Kidney (tissue), 14 donors: ENCODE results near the gene BABAM2. TPM values are rescaled to one million over a fixed set of nuclear protein-coding genes. Genes with fewer than 3 reads are reported as not detected.
A peak's percentile ranks its signal among the peaks of the same experiment; 100 is the strongest.

ENCODE experiments used
- DNase-seq, 5 donors: peaks; one replicate each; pipeline ENCODE4 v3.0.0-alpha.2; 2013 to 2020
- FAIRE-seq: peaks from 2 replicates; lab custom pipeline; 2012; peaks lifted over from hg19 to GRCh38; lab: Jason Lieb, UNC
- H3K27ac ChIP-seq, 2 donors: one replicate each; pipeline ENCODE4 v1.7.0; 2013; ENCODE audit warnings: low read depth in 2 of 2, low read length in 2 of 2, inconsistent platforms in 1 of 2
- H3K27me3 ChIP-seq: one replicate; pipeline ENCODE4 v1.7.1; 2013; ENCODE audit warnings: low read length, inconsistent platforms; ENCODE audit not compliant: control insufficient read depth, insufficient read depth
- H3K36me3 ChIP-seq, 3 donors: one replicate each; pipeline versions ENCODE4 v1.7.0 to v1.7.1; 2013; ENCODE audit warnings: low read length in 3 of 3, control low read depth in 1 of 3, inconsistent platforms in 1 of 3; ENCODE audit not compliant: insufficient read depth in 3 of 3, control insufficient read depth in 2 of 3
- H3K4me1 ChIP-seq, 3 donors: one replicate each; pipeline versions ENCODE4 v1.7.0 to v1.7.1; 2013; ENCODE audit warnings: low read length in 3 of 3, inconsistent platforms in 1 of 3, low read depth in 1 of 3; ENCODE audit not compliant: control insufficient read depth in 2 of 3, insufficient read depth in 2 of 3
- H3K4me3 ChIP-seq, 3 donors: one replicate each; pipeline versions ENCODE4 v1.7.0 to v1.8.1; 2013; ENCODE audit warnings: low read length in 3 of 3, control low read depth in 1 of 3, inconsistent platforms in 1 of 3
- H3K9ac ChIP-seq, 3 donors: one replicate each; pipeline versions ENCODE4 v1.7.0 to v1.7.1; 2013; ENCODE audit warnings: low read length in 3 of 3, control low read depth in 1 of 3, inconsistent platforms in 1 of 3
- H3K9me3 ChIP-seq, 3 donors: one replicate each; pipeline versions ENCODE4 v1.7.0 to v1.7.1; 2013; ENCODE audit warnings: low read length in 3 of 3, control low read depth in 1 of 3, inconsistent platforms in 1 of 3; ENCODE audit not compliant: control insufficient read depth in 2 of 3, insufficient read depth in 1 of 3
- intact Hi-C: fragments of 100-400 bp; cut with DNase I; formaldehyde crosslinking; loops from one replicate; pipeline ENCODE4 v1.11.1; 2022
- polyA plus RNA-seq: library from polyadenylated mRNA; stranded (reverse); fragments of 350-450 nt; fragmentation: Illumina TruSeq; extraction: RNeasy Lipid Tissue Mini Kit (QIAGEN cat#74804); gene quantifications from one replicate; pipeline ENCODE4 v1.2.3, GENCODE V29; 2014; ENCODE audit warnings: low read depth, low replicate concordance; ENCODE audit not compliant: insufficient read depth
- total RNA-seq: library from RNA; stranded (reverse); fragmentation: NEBNext Ultra II Directional; extraction: Animal tissue kit (Norgen Biotek cat#: 25700); gene quantifications from one replicate; pipeline ENCODE4 v1.2.1, GENCODE V29; 2021
- TF ChIP-seq, protein P1 (sequence below): IDR thresholded peaks from 3 replicates; pipeline ENCODE4 v1.5.1; 2012; ENCODE audit warnings: mild to moderate bottlenecking, moderate library complexity, borderline replicate concordance; ENCODE audit not compliant: insufficient read depth; ENCODE audit errors: extremely low read depth
- donor health status: control.
- donor health status: control.
- donor health status: control.
- donor health status: control.
- donor health status: control.
- donor health status: DM: yes; HTN: yes; CAD: no.
- donor health status: Normal renal cell carcinoma (clear cell type).

Gene BABAM2
- total and polyA plus RNA-seq, 2 donors from 2014 or later: 68.4 to 74.1 TPM

DNA sequence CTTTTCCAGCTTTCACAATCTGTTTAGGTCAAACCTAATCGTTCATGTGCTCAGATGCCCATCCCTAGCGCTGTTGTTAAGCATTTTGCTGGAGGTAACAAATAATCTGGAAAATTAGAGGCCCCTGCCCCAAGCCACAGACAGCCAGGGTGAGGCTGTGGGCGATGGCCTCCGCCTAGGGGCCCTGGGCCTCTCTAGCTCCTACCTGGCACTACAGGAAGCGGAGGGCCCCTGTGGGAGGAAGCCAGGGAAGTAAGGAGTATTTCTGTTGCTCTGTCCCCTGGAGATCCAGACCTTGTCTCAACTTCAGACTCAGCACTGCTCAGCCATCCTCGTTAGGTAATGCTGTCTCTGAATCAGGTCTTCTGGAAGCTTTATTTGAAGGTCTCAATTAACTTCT, 489.7 kb downstream of the BABAM2 start:
- H3K9me3 ChIP-seq: no peaks in the 10 kb centered on the region
- H3K9ac ChIP-seq: no peak overlapping the region
- H3K4me1 ChIP-seq: peaks cover 0 to 7% (median 0%) of the 10 kb centered on the region in 3 donors
- H3K27ac ChIP-seq: no peak overlapping the region
- H3K4me3 ChIP-seq: no peak overlapping the region
- no peaks in the 10 kb centered on the region for H3K27me3 ChIP-seq
- TF ChIP-seq, protein P1, sequence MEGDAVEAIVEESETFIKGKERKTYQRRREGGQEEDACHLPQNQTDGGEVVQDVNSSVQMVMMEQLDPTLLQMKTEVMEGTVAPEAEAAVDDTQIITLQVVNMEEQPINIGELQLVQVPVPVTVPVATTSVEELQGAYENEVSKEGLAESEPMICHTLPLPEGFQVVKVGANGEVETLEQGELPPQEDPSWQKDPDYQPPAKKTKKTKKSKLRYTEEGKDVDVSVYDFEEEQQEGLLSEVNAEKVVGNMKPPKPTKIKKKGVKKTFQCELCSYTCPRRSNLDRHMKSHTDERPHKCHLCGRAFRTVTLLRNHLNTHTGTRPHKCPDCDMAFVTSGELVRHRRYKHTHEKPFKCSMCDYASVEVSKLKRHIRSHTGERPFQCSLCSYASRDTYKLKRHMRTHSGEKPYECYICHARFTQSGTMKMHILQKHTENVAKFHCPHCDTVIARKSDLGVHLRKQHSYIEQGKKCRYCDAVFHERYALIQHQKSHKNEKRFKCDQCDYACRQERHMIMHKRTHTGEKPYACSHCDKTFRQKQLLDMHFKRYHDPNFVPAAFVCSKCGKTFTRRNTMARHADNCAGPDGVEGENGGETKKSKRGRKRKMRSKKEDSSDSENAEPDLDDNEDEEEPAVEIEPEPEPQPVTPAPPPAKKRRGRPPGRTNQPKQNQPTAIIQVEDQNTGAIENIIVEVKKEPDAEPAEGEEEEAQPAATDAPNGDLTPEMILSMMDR: no peak
- no peaks in the 10 kb centered on the region for H3K36me3 ChIP-seq
- intact Hi-C loops: no loop called here
- FAIRE-seq: no peak
- DNase-seq: no peak

DNA sequence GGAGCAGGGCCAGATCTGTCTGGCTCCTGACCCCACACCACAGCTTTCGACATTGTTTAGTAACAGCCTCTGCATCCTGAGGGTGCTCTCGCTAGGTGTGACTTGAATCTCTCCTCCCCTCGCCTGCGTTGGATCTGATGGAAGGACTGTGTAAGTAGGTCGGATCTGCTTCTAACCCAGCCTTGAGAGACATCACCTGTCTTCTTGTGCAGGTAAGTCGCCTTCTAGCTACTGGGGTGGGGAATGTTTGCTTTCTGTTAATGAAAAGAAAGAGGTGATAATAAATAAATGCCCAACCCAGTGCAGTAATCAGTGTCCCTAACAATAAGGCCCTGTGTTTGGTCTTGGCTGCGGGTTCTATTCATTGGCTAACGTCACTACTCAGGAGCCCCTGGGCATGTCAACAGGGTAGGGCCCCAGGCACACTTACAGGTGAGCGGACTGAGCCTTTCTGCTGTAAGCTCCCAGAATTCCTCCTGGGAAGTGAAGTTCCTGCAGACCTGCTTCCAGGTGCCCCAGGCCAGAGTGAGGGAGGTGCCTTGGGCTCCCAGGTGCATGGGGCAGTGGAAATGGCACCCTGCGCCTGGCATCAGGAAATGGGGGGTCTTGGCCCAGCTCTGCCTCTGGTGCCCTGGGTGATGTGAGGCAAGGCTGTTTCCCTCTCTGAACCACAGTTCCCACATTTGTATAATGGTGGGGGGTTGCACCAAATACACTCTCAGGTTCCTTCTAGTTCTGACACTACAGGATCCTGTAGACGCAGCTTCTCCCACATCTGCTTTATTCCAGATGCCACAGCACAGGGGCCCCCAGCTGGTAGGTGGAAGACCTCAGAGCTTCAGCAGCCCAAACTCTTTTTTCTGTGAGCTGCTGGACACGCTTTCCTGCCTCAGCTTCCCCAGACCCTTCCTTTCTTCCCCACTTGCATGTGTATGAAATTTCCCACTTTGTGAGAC, 491.0 kb downstream of the BABAM2 start:
- no peaks in the 10 kb centered on the region for H3K36me3 ChIP-seq
- H3K27me3 ChIP-seq: no peaks in the 10 kb centered on the region
- peaks cover 0 to 7% (median 0%) of the 10 kb centered on the region in 3 donors for H3K4me1 ChIP-seq
- no peak overlapping the region for H3K27ac ChIP-seq
- H3K9me3 ChIP-seq: no peaks in the 10 kb centered on the region
- TF ChIP-seq, protein P1: no peak
- H3K4me3 ChIP-seq: no peak overlapping the region
- DNase-seq (no peak), FAIRE-seq (no peak)
- no peak overlapping the region for H3K9ac ChIP-seq
- intact Hi-C loops: no loop called here

DNA sequence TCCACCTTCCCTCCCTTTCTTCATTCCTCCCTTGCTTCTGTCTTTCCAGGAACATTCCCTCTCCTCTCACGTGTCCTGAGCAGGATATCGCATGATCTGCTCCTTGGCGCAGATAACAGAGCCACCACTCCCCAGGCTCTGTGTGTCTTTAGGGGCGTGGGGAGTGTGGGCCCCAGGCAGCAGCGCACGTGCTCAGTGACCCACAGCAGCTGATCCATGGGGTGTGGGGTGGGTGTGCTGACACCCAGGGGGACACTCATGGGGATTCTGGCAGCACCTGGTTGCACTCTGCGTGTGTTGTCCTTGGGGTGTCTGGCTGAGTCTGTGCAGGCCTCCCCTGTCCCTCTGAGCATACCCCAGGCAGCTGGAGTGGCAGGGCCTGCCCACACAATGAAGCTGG, 492.2 kb downstream of the BABAM2 start:
- H3K4me3 ChIP-seq: no peak overlapping the region
- no peak overlapping the region for H3K9ac ChIP-seq
- H3K27me3 ChIP-seq: no peaks in the 10 kb centered on the region
- H3K9me3 ChIP-seq: no peaks in the 10 kb centered on the region
- no peaks in the 10 kb centered on the region for H3K36me3 ChIP-seq
- H3K4me1 ChIP-seq: peaks cover 0 to 7% (median 0%) of the 10 kb centered on the region in 3 donors
- TF ChIP-seq, protein P1: no peak
- no peak for FAIRE-seq
- peak in 1 of 5 donors; percentile 25 for DNase-seq
- intact Hi-C loops: no loop called here
- H3K27ac ChIP-seq: no peak overlapping the region
